Superior temporal gyrus (tissue), 1 donor: Measurements from ENCODE around the gene FAM9B.

Experiments
- DNase-seq: peaks from one replicate; pipeline ENCODE4 v3.0.0-alpha.2; 2016; ENCODE audit errors: extremely low spot score

Gene FAM9B

GRCh38 chrX:8980756-8981155 lies 53.2 kb downstream of the FAM9B start:
- DNase-seq: no peak
